ENCODE results near the gene ZNF823.

DNA sequence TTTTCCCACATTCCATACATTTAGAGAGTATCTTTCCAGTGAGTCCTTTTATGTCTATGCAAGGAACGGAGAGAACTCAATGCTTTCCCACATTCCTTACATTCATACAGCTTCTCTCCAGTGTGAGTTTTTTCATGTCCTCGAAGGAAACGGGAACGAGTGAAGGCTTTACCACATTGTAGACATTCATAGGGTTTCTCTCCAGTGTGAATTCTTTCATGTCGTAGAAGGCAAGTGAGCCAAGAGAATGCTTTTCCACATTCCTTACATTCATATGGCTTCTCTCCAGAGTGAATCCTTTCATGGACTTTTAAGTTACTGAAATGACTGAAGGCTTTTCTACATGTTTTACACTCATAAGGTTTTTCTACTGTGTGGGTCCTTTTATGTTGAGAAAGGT, 17.1 kb downstream of the ZNF823 start:
- TF ChIP-seq, protein P1, sequence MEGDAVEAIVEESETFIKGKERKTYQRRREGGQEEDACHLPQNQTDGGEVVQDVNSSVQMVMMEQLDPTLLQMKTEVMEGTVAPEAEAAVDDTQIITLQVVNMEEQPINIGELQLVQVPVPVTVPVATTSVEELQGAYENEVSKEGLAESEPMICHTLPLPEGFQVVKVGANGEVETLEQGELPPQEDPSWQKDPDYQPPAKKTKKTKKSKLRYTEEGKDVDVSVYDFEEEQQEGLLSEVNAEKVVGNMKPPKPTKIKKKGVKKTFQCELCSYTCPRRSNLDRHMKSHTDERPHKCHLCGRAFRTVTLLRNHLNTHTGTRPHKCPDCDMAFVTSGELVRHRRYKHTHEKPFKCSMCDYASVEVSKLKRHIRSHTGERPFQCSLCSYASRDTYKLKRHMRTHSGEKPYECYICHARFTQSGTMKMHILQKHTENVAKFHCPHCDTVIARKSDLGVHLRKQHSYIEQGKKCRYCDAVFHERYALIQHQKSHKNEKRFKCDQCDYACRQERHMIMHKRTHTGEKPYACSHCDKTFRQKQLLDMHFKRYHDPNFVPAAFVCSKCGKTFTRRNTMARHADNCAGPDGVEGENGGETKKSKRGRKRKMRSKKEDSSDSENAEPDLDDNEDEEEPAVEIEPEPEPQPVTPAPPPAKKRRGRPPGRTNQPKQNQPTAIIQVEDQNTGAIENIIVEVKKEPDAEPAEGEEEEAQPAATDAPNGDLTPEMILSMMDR (IDR thresholded peaks at IDR 0.05) = no peak
- TF ChIP-seq POLR2AphosphoS5 (IDR thresholded peaks at IDR 0.05) (no peak), EP300 (IDR thresholded peaks at IDR 0.05) (no peak), POLR2A (IDR thresholded peaks at IDR 0.05) (no peak)

Data from gastroesophageal sphincter (tissue), 3 donors.